HG03460 (cell line): Measurements from ENCODE around the gene STK25.

ENCODE experiments used
- ATAC-seq: cut with Tn5 transposase; IDR thresholded peaks from one replicate; pipeline ENCODE4 v1.9.1; 2021; ENCODE audit not compliant: unreplicated experiment

Gene STK25

DNA sequence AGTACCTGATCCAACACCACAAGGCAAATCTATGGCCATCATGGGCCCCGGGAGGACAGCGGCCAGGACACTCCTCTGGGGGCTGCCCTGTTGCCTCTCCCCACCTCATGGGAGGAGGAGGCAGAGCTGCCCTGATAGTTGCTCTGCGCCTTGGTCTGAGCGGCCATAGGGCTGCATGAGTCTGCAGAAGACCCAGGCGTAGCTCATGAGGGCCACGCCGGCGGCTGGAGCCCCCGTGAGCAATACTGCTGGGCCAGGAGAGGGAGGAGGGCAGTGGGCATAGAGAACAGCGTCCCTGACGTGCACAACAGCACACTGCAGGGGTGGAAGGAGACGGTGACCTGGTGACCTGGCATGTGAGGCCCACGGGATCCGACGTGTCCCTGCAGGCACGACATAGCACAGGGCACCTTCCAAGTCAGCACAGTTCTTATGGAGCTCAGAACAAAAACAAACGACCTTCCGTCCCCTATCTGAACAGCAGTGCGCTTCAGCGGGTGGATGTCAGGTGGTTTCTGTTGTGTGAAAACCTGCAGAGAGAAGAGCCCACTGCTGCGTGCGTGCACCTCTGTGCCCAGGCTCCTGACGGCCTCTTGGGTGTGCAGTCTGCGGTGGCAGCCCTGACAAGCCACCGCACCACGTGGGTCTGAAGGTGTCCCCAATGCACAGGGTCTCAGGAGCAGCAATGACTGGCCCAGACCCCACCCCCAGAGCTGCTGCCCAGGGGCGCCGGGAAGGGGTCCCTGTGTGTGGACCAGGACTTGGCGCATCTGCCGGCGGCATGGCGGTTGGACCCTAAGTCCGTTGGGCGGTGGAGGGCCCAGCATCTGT, 13.0 kb downstream of the STK25 start:
- ATAC-seq = no peak

DNA sequence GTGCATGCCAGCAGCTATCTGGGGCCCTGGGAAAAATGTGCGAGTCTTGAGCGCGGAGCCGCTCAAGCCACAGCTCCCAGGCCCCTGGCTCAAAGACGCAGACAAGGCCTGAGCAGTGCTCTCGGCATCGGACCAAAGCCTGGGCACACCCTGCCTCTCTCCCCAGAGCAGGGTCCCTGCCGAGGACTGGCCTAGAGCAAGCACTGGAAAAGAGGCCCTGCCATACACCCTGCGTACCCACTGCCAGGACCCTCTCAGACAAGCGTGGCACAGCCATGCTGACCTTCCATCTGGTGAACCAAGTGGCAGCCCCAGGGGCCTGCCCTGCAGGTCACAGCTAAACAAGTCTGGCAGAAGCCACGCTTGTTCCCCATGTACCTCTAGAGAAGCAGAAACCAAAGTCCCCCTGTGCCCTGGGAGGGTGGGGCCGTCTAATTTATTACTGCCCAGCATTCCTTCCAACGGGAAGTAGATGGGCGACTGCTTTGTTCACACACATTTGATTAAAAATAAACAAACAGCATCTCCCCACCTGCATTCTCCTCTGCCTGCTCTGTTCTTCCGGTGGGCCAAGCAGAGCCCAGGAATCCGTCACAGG, 14.0 kb downstream of the STK25 start:
- no peak for ATAC-seq

DNA sequence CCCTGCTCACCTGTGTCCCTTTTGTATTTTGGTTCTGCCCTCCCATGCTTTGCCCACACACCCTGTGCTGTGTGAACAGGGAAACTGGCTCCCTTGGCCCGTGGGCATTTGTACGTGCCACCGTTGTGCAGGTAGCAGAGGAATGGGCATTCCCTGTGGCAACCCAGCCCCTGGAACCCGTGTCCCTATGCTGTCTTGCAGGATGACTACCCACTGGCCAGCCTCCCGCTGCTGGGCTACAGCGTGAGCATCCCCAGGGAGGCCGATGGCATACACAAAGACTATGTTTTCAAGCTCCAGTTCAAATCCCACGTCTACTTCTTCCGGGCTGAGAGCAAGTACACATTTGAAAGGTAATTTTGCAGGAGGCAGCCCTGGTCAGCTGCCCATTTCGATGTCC, 15.3 kb downstream of the STK25 start:
- no peak for ATAC-seq

DNA sequence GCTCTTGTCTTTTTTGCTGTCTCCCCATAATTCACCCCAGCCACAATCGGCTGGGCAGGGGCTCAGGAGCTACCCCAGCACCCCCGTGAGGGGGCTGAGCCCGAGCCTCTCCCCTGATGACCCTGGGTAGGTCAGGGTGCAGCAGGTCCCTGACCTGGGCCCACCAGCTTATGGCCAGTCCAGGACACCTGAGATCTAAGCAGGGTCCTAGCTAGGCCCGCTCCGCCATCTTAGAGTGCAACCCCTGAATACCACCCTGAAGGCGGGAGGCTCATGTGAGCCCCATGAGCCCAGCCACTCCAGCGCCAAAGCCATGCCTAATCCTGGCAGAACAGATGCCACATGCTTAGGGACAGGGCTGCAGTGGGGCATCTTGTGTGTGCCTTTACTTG, 16.2 kb downstream of the STK25 start:
- ATAC-seq = no peak

DNA sequence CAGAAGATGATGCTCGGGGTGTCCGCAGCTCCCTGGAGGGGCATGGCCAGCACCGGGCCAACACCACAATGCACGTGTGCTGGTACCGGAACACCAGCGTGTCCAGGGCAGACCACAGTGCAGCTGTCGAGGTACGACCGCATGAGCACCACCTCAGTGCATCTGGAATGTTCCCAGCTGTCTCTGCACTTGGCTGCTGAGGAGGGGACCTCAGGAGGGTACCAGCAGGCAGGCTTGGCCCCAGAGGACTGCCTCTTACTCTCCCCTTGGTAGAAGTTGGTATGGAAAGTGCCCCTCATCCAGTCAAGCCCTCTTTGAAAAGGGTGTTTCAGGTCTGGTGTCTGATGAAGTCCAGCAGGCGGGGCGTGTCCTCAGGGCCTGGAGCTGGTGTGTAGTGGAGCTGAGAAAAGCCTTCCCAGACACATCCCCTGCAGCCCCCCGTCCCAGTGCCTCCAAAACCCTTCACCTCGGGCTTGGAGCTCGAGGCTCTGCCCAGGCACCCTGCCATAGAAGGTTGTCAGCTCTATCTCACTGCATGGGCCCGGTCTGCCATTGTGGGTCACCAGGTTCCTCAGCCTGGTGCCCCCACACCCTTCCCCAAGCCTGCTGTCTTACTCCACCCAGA, 16.7 kb downstream of the STK25 start:
- ATAC-seq = no peak

DNA sequence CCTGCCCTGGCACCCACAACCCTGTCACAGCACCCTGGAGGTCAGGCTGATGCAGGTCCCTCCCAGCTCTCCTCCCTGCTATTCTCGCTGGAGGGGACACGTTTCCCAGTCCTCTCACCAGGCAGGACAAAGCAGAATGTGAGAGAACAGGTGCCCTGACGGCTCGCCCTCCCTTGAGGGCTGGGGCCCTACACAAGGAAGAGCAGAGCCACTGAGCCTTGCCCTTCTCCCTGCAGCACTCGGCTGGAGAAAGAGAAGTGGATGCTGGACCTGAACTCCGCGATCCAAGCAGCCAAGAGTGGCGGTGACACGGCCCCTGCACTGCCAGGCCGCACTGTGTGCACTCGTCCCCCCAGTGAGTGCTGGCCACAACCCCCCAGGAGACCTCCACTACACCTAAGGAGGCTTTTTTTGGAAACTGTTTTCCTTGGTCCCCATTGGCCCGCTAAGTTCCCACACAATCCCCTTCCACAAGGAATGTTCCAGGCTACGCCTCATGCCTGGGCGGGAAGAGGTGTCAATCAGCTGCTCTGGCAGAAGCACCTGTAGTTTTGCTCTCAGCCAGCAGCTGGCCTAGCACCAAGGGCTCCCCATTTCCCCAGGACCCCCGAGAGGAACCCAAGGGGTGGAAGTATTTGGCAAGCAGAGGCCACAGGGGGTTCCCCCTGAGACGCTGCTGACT, 17.4 kb downstream of the STK25 start:
- no peak for ATAC-seq

DNA sequence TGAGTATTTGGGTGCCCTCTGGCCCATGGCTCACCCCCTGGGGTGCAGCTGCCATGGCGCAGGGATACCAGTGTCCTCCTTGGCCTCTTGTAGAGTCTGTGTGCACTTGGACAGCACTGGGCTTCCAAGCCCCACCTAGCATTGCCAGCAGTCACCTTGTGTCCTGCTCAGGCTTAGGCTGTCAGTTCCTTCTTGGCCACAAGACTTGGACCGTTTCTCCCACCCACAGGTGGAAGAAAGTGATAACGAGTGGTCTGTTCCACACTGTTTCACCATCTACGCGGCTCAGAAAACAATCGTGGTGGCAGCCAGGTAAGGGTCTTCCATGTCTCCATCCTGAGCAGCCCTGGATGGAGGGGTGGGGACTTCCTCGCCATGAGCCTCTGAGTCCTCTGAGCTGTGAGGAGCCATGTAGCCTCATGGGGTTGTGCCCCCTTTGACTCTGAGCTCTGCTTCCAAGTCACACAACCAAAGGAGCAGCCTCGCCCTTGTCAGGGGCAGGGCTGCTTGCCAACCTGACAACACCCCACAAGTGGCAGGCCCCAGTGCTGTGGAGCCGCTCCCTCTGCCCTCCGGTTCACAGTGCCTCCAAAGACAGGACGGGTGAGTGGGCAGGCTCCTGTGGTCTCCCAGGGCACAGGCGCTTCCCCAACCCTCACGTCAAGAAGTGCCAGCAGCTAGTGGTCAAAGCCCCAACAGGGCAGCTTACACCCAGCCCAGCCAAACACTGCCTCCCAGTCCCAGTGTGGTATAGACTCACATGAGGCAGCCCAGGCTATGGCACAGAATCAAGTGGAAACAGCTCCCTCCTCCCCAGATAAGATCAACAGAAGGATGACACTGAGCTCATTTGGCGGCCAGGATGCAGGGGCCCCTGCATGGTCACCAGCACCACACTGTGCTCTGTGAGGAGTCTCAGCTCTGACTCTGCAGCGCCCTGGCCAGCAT, 18.4 kb downstream of the STK25 start:
- ATAC-seq = no peak

DNA sequence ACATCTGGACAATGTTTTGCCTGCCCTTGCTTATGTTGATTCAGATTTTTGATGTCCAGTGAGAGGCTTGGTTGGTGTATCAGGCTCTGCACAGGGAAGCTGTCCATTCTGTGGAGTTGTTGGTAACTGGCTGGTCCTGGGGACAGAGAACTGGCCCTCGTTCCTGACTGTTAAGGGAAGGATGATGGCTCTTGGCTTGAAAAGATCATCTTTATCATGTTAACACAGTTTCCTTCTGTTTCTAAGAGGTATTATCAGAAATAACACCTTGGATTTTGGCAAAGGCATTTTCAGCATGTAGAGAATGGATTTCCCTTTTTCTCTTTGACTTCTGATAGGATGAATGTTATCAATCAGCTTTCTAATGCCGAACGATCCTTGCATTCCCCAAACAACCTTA, 19.3 kb downstream of the STK25 start:
- no peak for ATAC-seq

DNA sequence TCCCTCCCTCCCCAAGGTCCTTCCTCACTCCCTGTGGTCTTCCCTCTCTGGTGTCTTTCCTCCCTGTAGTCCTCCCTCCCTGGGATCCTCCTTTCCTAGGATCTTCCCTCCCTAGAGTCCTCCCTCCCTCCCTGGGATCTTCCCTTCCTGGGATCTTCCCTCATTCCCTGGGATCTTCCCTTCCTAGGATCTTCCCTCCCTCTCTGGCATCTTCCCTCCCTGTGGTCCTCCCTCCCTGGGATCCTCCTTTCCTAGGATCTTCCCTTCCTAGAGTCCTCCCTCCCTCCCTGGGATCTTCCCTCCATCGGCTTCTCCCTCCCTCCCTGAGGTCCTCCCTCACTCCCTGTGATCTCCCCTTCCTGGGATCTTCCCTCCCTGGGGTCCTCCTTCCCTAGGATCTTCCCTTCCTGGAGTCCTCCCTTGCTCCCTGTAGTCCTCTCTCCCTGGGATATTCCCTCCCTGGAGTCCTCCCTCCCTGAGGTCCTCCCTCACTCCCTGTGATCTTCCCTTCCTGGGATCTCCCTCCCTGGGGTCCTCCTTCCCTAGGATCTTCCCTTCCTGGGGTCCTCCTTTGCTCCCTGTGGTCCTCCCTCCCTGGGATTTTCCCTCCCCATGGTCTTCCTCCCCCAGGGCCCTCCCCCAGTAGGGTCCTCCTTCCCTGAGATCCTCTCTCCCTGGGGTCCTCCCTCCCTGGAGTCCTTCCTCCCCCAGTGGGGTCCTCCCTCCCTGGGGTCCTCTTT, 23.0 kb downstream of the STK25 start:
- no peak for ATAC-seq

DNA sequence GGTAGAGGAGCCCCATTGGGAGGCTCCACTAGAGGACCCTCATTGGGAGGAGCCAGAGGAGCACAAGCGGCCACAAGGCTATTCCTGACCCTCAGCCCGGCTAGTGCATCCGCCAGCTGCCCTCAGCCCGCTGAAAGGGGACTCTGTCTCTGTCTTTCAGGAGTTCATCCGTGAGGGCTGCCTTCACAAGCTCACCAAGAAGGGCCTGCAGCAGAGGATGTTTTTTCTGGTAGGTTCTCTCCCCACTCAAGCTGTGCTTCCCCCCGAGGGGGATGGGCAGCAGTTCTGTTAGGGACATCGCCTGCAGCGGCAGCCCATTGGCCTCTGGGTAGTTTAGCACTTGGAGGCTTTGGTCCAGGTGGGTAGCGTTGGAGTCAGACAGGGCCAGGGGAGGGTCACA, 25.1 kb downstream of the STK25 start:
- ATAC-seq = no peak

DNA sequence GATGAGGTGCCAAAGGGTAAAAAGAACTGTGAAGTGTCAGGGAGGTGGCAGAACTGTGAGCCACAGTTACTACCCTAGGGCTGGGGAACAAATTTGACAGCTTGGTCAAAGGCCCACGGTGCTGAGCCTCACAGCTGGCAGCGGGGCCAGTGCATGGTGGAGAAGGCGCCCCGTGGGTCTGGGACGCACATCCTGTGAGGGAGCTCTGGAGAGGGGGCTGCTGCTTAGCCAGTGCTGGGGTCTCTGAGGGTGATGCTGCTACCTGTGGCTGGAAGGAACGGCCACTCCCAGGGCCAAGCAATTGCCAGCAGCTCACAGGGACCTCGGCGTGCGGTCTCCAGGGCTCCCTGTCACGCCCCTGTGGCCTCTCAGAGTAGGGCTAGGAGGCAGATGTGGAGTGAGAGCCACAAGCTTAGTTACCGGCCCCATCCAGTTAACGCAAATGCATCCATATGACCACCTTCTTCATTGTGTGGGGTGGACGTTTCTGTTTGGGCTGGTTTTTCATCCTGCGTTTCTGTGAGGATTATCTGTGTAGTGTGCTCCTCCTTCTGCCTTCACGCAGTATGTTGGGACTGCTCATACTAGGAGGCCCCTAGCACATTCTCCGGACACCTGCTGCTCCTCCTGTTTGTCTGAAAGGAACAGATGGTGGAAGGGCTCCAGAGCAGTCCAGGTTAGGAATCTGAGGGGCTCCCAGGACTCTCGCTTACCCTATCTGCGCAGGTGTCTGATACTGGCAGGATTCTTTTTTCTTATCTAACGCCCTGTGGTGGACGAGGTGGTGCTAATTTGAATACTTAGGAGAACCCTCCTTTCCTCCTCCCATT, 26.0 kb downstream of the STK25 start:
- no peak for ATAC-seq

DNA sequence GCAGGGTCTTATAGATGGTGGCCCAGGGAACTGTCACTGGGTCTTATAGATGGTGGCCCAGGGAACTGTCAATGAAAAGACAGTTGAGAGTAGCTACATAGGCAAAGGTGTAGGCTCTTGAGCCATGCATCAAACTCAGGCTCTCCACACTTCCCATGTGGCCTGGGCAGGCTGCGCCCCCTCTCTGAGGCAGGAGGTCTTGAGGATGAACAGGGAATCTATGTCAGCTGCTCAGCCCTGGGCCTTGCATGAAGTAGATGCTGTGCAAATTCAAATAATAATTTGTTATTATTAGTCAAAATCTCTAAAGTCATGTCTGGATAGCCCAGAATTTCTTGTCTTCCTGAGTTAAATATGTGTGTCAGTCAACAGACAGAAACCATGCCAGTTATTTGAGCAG, 26.7 kb downstream of the STK25 start:
- no peak for ATAC-seq

DNA sequence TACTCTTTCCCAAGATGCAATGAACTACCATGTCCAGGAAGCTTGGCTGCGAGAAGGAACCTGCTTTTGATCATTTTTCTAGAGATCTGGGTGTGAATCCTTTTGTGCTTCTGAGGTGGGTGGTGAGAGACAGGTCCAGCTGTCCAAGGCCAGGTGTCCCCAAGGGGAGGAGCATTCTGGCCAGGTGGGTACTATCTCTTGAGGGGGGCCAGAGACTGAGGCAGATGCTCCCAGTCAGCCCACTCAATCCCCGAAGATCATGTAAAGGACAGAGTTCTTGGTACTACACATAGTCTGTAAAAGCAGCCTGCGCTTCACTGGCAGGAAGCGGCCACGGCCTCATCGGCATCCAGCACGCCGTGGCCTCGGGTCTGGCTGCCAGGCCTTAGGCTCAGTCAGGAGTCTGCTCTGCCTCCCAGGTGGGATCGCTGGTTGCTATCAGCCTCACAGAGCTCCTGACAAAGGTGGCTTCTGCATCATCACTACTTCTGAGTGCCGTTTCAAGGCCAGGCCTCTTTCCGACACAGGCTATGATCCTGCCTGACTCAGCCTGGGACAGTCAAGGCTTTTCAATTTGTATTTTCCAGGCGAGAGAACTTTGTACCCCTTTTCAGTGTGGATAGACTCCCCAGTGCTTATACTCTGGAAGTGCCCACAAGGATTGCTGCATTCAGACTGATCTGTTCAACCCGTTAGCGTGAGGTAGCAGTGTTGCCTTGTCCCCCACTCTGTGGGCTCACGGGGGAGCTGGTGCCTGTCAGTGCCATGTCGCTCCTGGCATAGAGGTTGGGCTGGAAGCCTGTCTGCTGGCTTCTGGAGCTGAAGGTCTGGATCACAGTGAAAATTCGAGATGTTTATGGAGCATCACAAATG, 29.1 kb downstream of the STK25 start:
- no peak for ATAC-seq

DNA sequence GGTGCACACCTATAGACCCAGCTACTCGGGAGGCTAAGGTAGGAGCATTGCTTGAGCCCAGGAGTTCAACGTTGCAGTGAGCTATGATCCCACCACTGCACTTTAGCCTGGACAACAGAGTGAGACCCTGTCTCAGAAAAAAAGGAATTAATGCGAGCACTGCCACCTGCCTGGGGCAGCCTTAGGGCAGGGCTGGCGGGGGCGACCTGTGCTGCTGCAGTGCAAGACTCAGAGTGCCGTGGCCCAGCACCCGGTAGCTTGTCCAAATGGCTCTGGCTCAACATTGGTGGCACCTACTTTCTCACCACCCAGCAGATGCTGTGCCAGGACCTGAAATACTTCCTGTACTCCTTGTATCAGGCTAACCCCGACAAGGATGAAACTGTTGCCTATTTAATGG, 30.2 kb downstream of the STK25 start:
- no peak for ATAC-seq

DNA sequence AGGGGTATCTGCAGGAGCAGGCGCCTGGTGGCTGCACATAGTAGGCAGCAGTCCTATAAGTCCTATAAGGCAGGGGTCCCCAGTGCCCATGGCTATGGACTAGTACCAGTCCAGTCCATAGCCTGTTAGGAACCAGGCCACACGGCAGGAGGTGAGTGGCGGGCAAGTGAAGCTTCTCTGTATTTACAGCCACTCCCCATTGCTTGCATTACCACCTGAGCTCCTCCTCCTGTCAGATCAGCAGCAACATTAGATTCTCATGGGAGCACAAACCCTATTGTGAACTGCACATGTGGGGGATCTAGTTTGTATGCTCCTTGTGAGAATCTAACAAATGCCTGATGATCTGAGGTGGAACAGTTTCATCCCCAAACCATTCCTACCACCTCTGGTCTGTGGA, 33.1 kb downstream of the STK25 start:
- ATAC-seq = no peak

DNA sequence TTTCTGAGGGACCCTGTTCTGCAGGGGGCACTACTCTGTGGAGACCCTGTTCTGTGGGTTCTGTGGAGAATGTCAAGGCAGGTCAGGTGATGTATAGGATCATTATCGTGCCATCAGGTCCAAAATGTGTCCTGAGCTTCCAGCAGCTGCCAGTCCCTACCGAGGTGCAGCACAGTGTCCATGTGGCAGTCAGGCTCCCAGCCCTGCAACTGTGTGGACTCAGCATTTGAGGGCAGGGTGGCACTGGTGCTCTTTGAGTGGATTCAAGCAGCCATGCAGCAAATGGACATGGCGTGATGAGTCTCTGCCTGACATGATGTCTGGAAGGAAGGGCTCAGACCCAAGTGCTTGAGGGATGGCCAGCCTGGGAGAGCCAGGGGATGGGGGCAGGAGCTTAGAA, 35.0 kb downstream of the STK25 start:
- no peak for ATAC-seq

DNA sequence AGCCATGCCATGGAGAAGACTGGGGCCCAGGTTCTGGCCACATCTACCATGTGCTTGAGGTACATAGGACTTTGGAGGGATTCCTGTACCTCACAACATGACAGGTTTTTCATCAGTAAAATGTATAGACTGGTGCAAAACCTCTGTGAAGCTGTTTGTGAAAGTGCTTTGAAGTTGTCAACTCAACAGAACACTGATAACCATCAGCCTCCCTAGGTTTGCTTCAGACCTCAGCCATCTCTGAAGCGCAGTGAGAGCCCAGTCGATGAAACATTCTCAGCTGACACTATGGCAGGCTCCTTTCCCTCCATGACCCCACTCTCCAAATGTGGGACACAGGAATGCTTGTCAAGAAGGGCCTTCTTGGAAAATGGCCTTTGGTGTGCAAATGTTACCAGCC, 38.6 kb downstream of the STK25 start:
- ATAC-seq = no peak

DNA sequence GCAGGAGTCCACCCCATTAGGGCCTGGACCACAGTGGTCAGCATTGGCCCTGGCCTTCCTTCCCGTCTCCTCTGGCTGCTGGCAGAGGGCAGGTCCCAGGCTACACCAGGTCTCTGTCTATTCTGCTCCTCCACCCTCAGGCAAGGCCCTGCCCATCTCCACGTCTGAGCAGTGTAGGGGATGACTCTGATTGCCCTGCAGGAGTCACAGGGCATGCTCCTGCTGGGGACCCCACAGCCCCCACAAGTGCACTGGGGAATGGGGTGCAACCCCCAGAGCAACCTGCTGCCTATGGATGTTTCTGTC, 40.0 kb downstream of the STK25 start:
- no peak for ATAC-seq
